Keratinocyte (primary cell): ENCODE results near the gene IFNA14. TPM values are rescaled to one million over a fixed set of nuclear protein-coding genes. Genes with fewer than 3 reads are reported as not detected.
"Not testable (repeated sequence)": the region's sequence is repeated elsewhere in the genome, so short reads cannot be mapped to it uniquely, and the experiment has no call there.

Experiments used
- DNase-seq: peaks from one replicate; pipeline ENCODE4 v3.0.0-alpha.2; 2011; ENCODE audit warnings: low read depth, missing footprints, low spot score
- FAIRE-seq: peaks from 2 replicates; lab custom pipeline; 2011; peaks lifted over from hg19 to GRCh38; lab: Jason Lieb, UNC
- H2AFZ ChIP-seq: 2 replicates; pipeline ENCODE4 v1.6.0; 2012; ENCODE audit warnings: low read length, control low read depth, inconsistent platforms; ENCODE audit not compliant: control insufficient read depth
- H3K27ac ChIP-seq: 2 replicates; pipeline ENCODE4 v1.5.1; 2011; ENCODE audit warnings: low read length; ENCODE audit not compliant: control insufficient read depth, insufficient read depth
- H3K27me3 ChIP-seq: 3 replicates; pipeline ENCODE4 v1.6.0; 2011; ENCODE audit warnings: low read length; ENCODE audit not compliant: control insufficient read depth, insufficient read depth; ENCODE audit errors: extremely low read depth
- H3K36me3 ChIP-seq, 2 experiments: 2 replicates in 1 of 2; 3 replicates in 1 of 2; pipeline ENCODE4 v1.5.1; 2011; ENCODE audit warnings: low read length in 2 of 2, mild to moderate bottlenecking in 1 of 2; ENCODE audit not compliant: control insufficient read depth in 2 of 2, insufficient read depth in 2 of 2; ENCODE audit errors: extremely low read depth in 1 of 2
- H3K4me1 ChIP-seq: 3 replicates; pipeline ENCODE4 v1.5.1; 2011; ENCODE audit warnings: low read length; ENCODE audit not compliant: control insufficient read depth, insufficient read depth; ENCODE audit errors: extremely low read depth
- H3K4me2 ChIP-seq: 3 replicates; pipeline ENCODE4 v1.6.0; 2011; ENCODE audit warnings: low read depth, low read length; ENCODE audit not compliant: control insufficient read depth, insufficient read depth; ENCODE audit errors: extremely low read depth
- H3K4me3 ChIP-seq, 3 experiments: fragments of 200-600 bp in 1 of 3; sonication (generic) in 1 of 3; 2 replicates in 2 of 3; 3 replicates in 1 of 3; pipeline ENCODE4 v1.5.1; 2011 to 2016; ENCODE audit warnings: low read length in 3 of 3, mild to moderate bottlenecking in 3 of 3, control low read depth in 2 of 3, inconsistent platforms in 1 of 3, low read depth in 1 of 3, mixed read lengths in 1 of 3, mixed run types in 1 of 3, moderate library complexity in 1 of 3; ENCODE audit not compliant: control insufficient read depth in 2 of 3, insufficient read depth in 2 of 3; ENCODE audit errors: extremely low read depth in 1 of 3
- H3K79me2 ChIP-seq: 2 replicates; pipeline ENCODE4 v1.6.0; 2012; ENCODE audit warnings: low read length; ENCODE audit not compliant: control insufficient read depth, insufficient read depth
- H3K9ac ChIP-seq: 3 replicates; pipeline ENCODE4 v1.6.0; 2011; ENCODE audit warnings: low read length; ENCODE audit not compliant: control insufficient read depth, insufficient read depth; ENCODE audit errors: extremely low read depth
- H3K9me1 ChIP-seq: 3 replicates; pipeline ENCODE4 v1.6.0; 2011; ENCODE audit warnings: low read length; ENCODE audit not compliant: control insufficient read depth, insufficient read depth; ENCODE audit errors: extremely low read depth
- H3K9me3 ChIP-seq: 2 replicates; pipeline ENCODE4 v1.5.1; 2012; ENCODE audit warnings: low read depth, low read length; ENCODE audit not compliant: control insufficient read depth
- H4K20me1 ChIP-seq: 3 replicates; pipeline ENCODE4 v1.6.0; 2011; ENCODE audit warnings: low read length; ENCODE audit not compliant: control insufficient read depth, insufficient read depth; ENCODE audit errors: extremely low read depth
- EZH2 ChIP-seq: IDR thresholded peaks from one replicate; pipeline ENCODE4 v1.6.1; 2012; ENCODE audit warnings: inconsistent platforms, mild to moderate bottlenecking, low read length, moderate library complexity
- dilution Hi-C: fragments of 300-500 bp; cut with MboI; formaldehyde crosslinking; loops from one replicate; pipeline ENCODE4 v1.7.0; 2020; ENCODE audit warnings: low sequenced_read_pairs; ENCODE audit not compliant: extremely low pct_ligation_motif_present
- polyA plus RNA-seq, 5 experiments: library from polyadenylated mRNA; depleted of rRNA in 3 of 5; stranded (reverse) in 3 of 5; stranded (forward) in 1 of 5; unstranded in 1 of 5; fragments of >200 nt; gene quantifications; 1 replicate in 1 of 5; 2 replicates in 3 of 5; 3 replicates in 1 of 5; pipeline versions ENCODE4 v1.2.1 to v1.2.3, GENCODE V29; 2011 to 2012; ENCODE audit warnings: missing spikeins in 2 of 5, low read depth in 1 of 5, low replicate concordance in 1 of 5
- TF ChIP-seq, protein P1 (sequence below), 3 experiments: IDR thresholded peaks in 1 of 3; conservative IDR thresholded peaks in 1 of 3; optimal IDR thresholded peaks in 1 of 3; 2 replicates in 2 of 3; 3 replicates in 1 of 3; pipeline versions ENCODE3 to v1.5.1; 2011; ENCODE audit warnings: low read length in 3 of 3, mild to moderate bottlenecking in 3 of 3, moderate library complexity in 2 of 3, control low read depth in 1 of 3, inconsistent platforms in 1 of 3; ENCODE audit not compliant: insufficient read depth in 2 of 3; ENCODE audit errors: extremely low read depth in 1 of 3

The IFNA14 gene
- polyA plus RNA-seq, 1 donor (not counting 4 experiments of a cell fraction or from before 2014, with no cell fraction given): not detected

DNA sequence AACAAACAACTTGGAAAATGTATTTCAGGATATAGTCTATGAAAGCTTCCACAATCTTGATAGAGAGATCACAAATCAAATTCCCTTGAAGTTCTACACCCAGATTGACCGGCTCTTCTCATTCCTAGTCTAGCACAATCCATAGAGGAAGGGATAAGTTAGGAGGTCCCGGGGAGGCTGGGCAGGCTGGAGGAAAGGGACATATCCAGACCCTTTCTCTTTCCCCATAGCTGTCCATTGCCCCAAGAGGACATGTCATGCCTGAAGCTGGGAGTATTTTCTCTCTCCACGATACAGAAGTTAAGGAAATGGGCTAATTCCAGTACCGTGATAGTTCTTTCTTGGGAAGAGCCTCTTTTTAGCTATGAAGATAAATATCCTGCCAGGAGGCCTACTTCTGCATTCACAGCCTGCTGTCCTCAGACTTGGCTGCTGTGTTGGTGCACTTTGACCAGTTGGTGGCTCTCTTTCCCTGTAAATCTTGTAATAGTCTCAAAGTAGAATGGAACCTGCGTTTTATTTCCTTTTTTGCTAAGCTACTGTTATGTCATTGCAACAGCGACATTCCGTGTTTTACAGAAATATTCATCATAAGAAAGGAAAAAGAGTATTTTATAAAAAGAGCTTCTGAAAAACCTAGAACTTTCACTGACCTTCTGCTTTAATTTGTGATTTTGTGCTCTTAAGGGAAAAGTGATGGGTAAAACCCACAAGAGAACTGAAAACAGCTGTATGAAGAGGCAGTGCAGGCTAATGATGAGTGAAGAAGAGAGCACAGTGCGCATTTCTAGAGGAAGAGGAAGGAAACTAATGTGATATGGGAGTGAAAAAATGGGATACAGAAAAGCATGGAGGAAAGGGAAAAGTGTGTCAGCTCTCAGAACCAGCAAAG, 4.1 kb downstream of the IFNA14 start:
- H2AFZ ChIP-seq: not testable (repeated sequence)

GRCh38 chr9:21234153-21234687, 5.6 kb downstream of the IFNA14 start:
- no peak for FAIRE-seq

More for the DNA sequence above, 4.1 kb downstream of the IFNA14 start:
- H3K9ac ChIP-seq, dilution Hi-C loops, H3K4me2 ChIP-seq, H3K9me3 ChIP-seq, H3K9me1 ChIP-seq, H3K4me3 ChIP-seq, H4K20me1 ChIP-seq, H3K4me1 ChIP-seq, DNase-seq, H3K79me2 ChIP-seq, H3K36me3 ChIP-seq, H3K27ac ChIP-seq: not testable (repeated sequence)
- FAIRE-seq: peak; percentile 32
- peaks cover 14% of the 10 kb centered on the region for H3K27me3 ChIP-seq
- TF ChIP-seq, protein P1, sequence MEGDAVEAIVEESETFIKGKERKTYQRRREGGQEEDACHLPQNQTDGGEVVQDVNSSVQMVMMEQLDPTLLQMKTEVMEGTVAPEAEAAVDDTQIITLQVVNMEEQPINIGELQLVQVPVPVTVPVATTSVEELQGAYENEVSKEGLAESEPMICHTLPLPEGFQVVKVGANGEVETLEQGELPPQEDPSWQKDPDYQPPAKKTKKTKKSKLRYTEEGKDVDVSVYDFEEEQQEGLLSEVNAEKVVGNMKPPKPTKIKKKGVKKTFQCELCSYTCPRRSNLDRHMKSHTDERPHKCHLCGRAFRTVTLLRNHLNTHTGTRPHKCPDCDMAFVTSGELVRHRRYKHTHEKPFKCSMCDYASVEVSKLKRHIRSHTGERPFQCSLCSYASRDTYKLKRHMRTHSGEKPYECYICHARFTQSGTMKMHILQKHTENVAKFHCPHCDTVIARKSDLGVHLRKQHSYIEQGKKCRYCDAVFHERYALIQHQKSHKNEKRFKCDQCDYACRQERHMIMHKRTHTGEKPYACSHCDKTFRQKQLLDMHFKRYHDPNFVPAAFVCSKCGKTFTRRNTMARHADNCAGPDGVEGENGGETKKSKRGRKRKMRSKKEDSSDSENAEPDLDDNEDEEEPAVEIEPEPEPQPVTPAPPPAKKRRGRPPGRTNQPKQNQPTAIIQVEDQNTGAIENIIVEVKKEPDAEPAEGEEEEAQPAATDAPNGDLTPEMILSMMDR (optimal IDR thresholded peaks at IDR 0.05 in 1 of 3, IDR thresholded peaks at IDR 0.05 in 1 of 3, conservative IDR thresholded peaks at IDR 0.05 in 1 of 3; ENCODE audit: extremely low read depth in 1 of 3, insufficient read depth in 2 of 3, low read length in 3 of 3): peak; percentile 59 to 67 (median 62)

More at GRCh38 chr9:21234153-21234687, 5.6 kb downstream of the IFNA14 start:
- H3K36me3 ChIP-seq: no peaks in the 10 kb centered on the region
- no peak overlapping the region for H3K4me2 ChIP-seq
- peaks cover 7% of the 10 kb centered on the region for H3K27me3 ChIP-seq
- no peaks in the 10 kb centered on the region for H3K79me2 ChIP-seq
- H3K9ac ChIP-seq: no peak overlapping the region
- H3K9me3 ChIP-seq: no peaks in the 10 kb centered on the region
- H3K9me1 ChIP-seq: no peaks in the 10 kb centered on the region
- H2AFZ ChIP-seq: no peak overlapping the region
- no peaks in the 10 kb centered on the region for H4K20me1 ChIP-seq
- TF ChIP-seq, protein P1 (optimal IDR thresholded peaks at IDR 0.05 in 1 of 3, IDR thresholded peaks at IDR 0.05 in 1 of 3, conservative IDR thresholded peaks at IDR 0.05 in 1 of 3; ENCODE audit: extremely low read depth in 1 of 3, insufficient read depth in 2 of 3, low read length in 3 of 3): no peak
- no peak for TF ChIP-seq EZH2
- H3K27ac ChIP-seq: no peak overlapping the region
- no peaks in the 10 kb centered on the region for H3K4me1 ChIP-seq
- no peak overlapping the region for H3K4me3 ChIP-seq
- DNase-seq: no peak
- dilution Hi-C loops: no loop called here
